GM19328 (cell line): Measurements from ENCODE around the gene GPR162.
"Not testable (repeated sequence)": the region's sequence is repeated elsewhere in the genome, so short reads cannot be mapped to it uniquely, and the experiment has no call there.

Source experiments
- ATAC-seq: cut with Tn5 transposase; IDR thresholded peaks from one replicate; pipeline ENCODE4 v1.9.1; 2021; ENCODE audit warnings: mild to moderate bottlenecking, moderate library complexity; ENCODE audit not compliant: unreplicated experiment

GPR162 gene

GRCh38 chr12:6872073-6873048, 50.7 kb downstream of the GPR162 start:
- no peak for ATAC-seq

- peak; percentile 75 for ATAC-seq
Measured at GRCh38 chr12:6873094-6874014, 51.7 kb downstream of the GPR162 start, which contains the start of gene SPSB2. Gene SPSB2 (minus strand): TSS chr12:6873303. CDS start chr12:6872901, 402 bp downstream.

- not testable (repeated sequence) for ATAC-seq
Measured at GRCh38 chr12:6874015-6874368, 52.4 kb downstream of the GPR162 start.
